Ishikawa (cell line): ENCODE data around the gene RFWD3.

Experiments used
- CEBPB ChIP-seq: IDR thresholded peaks from 2 replicates; pipeline ENCODE4 v1.6.1; 2012
- CREB1 ChIP-seq: IDR thresholded peaks from 2 replicates; pipeline ENCODE4 v1.6.1; 2012; ENCODE audit warnings: low read depth
- EGR1 ChIP-seq: IDR thresholded peaks from 2 replicates; pipeline ENCODE4 v1.6.1; 2012
- EP300 ChIP-seq: IDR thresholded peaks from 2 replicates; pipeline ENCODE4 v1.6.1; 2012; ENCODE audit warnings: borderline replicate concordance
- FOXM1 ChIP-seq: IDR thresholded peaks from 2 replicates; pipeline ENCODE4 v1.6.1; 2012; ENCODE audit warnings: low read depth, borderline replicate concordance
- NFIC ChIP-seq: IDR thresholded peaks from 2 replicates; pipeline ENCODE4 v1.6.1; 2012
- RAD21 ChIP-seq: IDR thresholded peaks from 2 replicates; pipeline ENCODE4 v1.6.1; 2012; ENCODE audit warnings: low read depth
- TAF1 ChIP-seq: IDR thresholded peaks from 2 replicates; pipeline ENCODE4 v1.6.1; 2012; ENCODE audit warnings: low read depth, mild to moderate bottlenecking
- TCF12 ChIP-seq: IDR thresholded peaks from 2 replicates; pipeline ENCODE4 v1.6.1; 2012; ENCODE audit warnings: low read depth
- TEAD4 ChIP-seq: IDR thresholded peaks from 2 replicates; pipeline ENCODE4 v1.6.1; 2012
- YY1 ChIP-seq: IDR thresholded peaks from 2 replicates; pipeline ENCODE4 v1.6.1; 2012; ENCODE audit warnings: low read depth
- ZBTB7A ChIP-seq: IDR thresholded peaks from 2 replicates; pipeline ENCODE4 v1.6.1; 2012; ENCODE audit warnings: low read depth
- TF ChIP-seq, protein P1 (sequence below): IDR thresholded peaks from 2 replicates; pipeline ENCODE4 v1.6.1; 2012
- TF ChIP-seq, protein P2 (sequence below): IDR thresholded peaks from 2 replicates; pipeline ENCODE4 v1.6.1; 2012; ENCODE audit warnings: low read depth, mild to moderate bottlenecking
- TF ChIP-seq, protein P3 (sequence below): IDR thresholded peaks from 2 replicates; pipeline ENCODE4 v1.6.1; 2012

RFWD3 gene

DNA sequence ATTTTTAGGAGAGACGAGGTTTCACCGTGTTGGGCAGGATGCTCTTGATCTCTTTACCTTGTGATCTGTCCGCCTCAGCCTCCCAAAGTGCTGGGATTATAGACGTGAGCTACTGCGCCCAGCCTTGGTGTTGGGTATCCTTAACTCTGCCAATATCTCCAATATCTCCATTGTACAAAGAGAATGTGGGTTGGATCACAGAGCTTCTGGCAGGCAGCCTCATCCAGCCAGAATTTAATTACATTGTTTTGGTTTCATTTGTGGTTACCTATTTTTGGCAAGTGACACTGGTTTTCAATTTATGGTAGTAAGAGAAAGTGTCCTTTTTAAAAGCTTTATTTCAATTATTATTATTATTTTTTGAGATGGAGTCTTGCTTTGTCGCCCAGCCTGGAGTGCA, 14.0 kb upstream of the RFWD3 start:
- TF ChIP-seq, protein P1, sequence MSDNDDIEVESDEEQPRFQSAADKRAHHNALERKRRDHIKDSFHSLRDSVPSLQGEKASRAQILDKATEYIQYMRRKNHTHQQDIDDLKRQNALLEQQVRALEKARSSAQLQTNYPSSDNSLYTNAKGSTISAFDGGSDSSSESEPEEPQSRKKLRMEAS: no peak
- no peak for TF ChIP-seq EP300
- TF ChIP-seq FOXM1: no peak
- TF ChIP-seq YY1: no peak
- no peak for TF ChIP-seq TCF12
- TF ChIP-seq, protein P2, sequence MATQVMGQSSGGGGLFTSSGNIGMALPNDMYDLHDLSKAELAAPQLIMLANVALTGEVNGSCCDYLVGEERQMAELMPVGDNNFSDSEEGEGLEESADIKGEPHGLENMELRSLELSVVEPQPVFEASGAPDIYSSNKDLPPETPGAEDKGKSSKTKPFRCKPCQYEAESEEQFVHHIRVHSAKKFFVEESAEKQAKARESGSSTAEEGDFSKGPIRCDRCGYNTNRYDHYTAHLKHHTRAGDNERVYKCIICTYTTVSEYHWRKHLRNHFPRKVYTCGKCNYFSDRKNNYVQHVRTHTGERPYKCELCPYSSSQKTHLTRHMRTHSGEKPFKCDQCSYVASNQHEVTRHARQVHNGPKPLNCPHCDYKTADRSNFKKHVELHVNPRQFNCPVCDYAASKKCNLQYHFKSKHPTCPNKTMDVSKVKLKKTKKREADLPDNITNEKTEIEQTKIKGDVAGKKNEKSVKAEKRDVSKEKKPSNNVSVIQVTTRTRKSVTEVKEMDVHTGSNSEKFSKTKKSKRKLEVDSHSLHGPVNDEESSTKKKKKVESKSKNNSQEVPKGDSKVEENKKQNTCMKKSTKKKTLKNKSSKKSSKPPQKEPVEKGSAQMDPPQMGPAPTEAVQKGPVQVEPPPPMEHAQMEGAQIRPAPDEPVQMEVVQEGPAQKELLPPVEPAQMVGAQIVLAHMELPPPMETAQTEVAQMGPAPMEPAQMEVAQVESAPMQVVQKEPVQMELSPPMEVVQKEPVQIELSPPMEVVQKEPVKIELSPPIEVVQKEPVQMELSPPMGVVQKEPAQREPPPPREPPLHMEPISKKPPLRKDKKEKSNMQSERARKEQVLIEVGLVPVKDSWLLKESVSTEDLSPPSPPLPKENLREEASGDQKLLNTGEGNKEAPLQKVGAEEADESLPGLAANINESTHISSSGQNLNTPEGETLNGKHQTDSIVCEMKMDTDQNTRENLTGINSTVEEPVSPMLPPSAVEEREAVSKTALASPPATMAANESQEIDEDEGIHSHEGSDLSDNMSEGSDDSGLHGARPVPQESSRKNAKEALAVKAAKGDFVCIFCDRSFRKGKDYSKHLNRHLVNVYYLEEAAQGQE: no peak
- TF ChIP-seq NFIC: no peak
- TF ChIP-seq TAF1: no peak
- no peak for TF ChIP-seq EGR1

DNA sequence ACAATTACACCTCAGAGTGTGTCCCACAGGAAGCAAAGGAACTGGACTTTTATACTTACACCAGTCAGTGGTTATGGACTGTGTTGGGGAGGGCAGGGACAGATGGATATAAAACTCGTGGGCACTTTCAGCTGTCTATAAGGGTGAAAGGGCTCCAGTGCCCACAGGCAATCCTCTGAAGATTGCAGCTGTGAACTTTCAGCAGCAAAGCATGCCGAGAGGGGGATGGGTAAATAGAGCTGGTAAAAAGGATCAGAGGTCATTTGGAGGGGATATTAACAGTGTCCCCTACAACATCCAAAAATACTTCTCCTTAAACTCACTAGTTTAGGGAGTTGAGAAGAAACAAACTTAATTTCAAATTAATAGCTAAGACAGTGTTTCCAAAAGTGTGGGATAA, 13.3 kb upstream of the RFWD3 start:
- TF ChIP-seq RAD21 (no peak), EGR1 (no peak), FOXM1 (no peak), EP300 (no peak), CEBPB (no peak), NFIC (no peak), CREB1 (no peak), ZBTB7A (no peak), YY1 (no peak), TEAD4 (no peak), TCF12 (no peak), TAF1 (no peak)
- TF ChIP-seq, protein P2: no peak
- TF ChIP-seq, protein P1: no peak
- TF ChIP-seq, protein P3, sequence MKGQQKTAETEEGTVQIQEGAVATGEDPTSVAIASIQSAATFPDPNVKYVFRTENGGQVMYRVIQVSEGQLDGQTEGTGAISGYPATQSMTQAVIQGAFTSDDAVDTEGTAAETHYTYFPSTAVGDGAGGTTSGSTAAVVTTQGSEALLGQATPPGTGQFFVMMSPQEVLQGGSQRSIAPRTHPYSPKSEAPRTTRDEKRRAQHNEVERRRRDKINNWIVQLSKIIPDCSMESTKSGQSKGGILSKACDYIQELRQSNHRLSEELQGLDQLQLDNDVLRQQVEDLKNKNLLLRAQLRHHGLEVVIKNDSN: no peak

DNA sequence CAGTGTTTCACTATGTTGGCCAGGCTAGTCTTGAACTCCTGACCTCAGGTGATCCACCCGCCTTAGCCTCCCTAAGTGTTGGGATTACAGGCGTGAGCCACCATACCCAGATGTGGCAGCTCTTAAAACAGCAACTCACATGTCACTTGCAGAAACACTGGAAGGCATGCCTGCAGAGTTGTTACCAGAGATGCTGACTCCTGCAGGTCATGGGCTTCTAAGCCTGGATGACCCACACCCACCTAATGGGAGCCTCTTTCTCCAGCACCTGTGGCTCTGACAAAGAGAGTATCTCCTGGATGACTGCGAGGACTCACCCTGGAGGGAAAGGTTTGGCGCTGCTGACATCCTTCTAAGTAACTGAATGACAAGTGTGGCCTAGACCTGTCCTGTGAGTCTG, 11.2 kb upstream of the RFWD3 start:
- TF ChIP-seq YY1 (no peak), TEAD4 (no peak)

DNA sequence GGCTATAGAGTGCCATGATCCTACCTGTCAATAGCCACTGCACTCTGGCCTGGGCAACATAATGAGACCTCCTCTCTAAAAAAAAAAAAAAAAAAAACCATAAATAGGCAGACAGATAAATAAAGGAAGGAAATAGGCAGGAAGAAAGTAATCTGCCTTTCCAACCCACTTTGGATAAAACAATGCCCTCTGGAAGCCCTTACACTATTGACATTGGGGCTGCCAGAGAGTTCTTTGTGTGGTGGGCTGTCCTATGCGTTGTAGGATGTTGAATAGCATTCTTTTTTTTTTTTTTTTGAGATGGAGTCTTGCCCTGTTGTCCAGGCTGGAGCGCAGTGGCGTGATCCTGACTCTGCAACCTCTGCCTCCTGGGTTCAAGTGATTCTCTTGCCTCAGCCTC, 7.2 kb upstream of the RFWD3 start:
- TF ChIP-seq EGR1 (no peak), CREB1 (no peak), CEBPB (no peak), ZBTB7A (no peak), YY1 (no peak), EP300 (no peak), NFIC (no peak), TEAD4 (no peak), RAD21 (no peak), TCF12 (no peak), FOXM1 (no peak), TAF1 (no peak)
- TF ChIP-seq, protein P2: no peak
- TF ChIP-seq, protein P1: no peak
- TF ChIP-seq, protein P3: no peak

DNA sequence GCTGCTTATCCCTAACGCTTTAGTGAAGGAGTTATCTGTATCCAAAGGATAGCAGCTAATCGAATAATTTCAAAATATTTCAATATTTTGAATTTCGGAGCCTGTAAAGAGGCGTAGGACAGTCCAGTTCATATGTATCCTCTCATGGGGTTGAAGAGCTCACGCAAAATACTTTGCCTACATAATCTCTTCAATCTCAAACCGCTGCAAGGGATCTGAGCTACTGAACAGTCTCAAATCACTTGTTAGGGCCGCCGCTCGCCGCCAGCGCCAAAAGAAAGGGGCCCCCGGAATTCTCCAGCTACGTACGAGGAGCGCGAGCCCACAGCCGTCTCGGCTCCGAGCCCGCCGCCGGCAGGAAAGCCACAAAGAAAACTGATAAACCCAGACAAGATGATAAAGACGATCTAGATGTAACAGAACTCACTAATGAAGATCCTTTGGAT, 601 bp upstream of the RFWD3 start:
- TF ChIP-seq TAF1: no peak
- TF ChIP-seq TCF12: no peak
- no peak; the same call in 1 of the 2 replicates for TF ChIP-seq FOXM1
- no peak for TF ChIP-seq EGR1
- TF ChIP-seq, protein P3: no peak
- no peak for TF ChIP-seq RAD21
- no peak for TF ChIP-seq NFIC
- no peak for TF ChIP-seq ZBTB7A
- TF ChIP-seq CEBPB: no peak
- TF ChIP-seq TEAD4: no peak
- no peak for TF ChIP-seq CREB1
